Activated gamma-delta T cell (primary cell): ENCODE data around the gene ZC3H10.
"Not testable (repeated sequence)": the region's sequence is repeated elsewhere in the genome, so short reads cannot be mapped to it uniquely, and the experiment has no call there.

Source experiments
- DNase-seq: peaks from one replicate; lab custom pipeline; 2025; lab: John Stamatoyannopoulos, UW

Gene ZC3H10

GRCh38 chr12:56154818-56155217, 36.8 kb downstream of the ZC3H10 start:
- no peak for DNase-seq

GRCh38 chr12:56155256-56155845, 37.3 kb downstream of the ZC3H10 start:
- DNase-seq, result no peak

GRCh38 chr12:56156464-56157200, 38.6 kb downstream of the ZC3H10 start:
- not testable (repeated sequence) for DNase-seq

DNA sequence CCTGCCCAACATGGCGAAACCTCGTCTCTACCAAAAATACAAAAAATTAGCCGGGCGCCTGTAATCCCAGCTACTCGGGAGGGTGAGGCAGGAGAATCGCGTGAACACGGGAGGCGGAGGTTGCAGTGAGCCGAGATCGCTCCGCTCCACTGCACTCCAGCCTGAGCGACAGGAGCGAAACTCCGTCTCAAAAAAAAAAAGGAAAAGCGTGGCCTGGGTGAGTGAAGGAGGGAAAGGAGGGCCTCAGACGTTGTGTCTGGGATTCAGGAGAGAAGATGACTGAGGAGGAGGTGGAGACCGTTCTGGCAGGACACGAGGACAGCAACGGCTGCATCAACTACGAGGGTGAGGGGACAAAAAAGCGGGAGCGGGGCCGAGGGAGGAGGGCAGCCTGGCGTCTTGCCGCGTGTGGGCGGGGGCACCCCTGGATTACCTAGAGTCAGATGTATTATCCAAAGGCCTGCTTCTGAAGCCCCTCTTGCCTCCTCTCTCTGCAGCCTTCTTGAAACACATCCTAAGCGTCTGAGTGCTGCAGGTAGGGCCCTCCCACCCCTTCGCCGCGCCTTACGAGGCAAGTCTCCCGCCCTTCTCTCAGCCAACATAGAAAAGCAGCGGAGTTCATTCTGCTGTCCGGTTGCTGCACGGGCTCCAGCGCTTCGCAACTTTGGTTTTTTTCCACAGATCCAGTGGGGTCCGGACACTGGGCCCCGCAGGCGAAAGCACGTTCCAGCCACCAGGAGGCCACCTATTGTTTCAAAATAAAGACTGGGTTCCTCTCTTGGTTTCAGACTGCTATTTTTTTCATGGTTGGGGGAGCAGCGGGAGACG, 39.3 kb downstream of the ZC3H10 start:
- no peak for DNase-seq

GRCh38 chr12:56158029-56158925, 40.2 kb downstream of the ZC3H10 start, which contains the start of gene MYL6:
TSS of gene MYL6 (plus strand) at chr12:56158359. CDS start at chr12:56158402, 43 bp downstream.
- DNase-seq, result peak; percentile 20

DNA sequence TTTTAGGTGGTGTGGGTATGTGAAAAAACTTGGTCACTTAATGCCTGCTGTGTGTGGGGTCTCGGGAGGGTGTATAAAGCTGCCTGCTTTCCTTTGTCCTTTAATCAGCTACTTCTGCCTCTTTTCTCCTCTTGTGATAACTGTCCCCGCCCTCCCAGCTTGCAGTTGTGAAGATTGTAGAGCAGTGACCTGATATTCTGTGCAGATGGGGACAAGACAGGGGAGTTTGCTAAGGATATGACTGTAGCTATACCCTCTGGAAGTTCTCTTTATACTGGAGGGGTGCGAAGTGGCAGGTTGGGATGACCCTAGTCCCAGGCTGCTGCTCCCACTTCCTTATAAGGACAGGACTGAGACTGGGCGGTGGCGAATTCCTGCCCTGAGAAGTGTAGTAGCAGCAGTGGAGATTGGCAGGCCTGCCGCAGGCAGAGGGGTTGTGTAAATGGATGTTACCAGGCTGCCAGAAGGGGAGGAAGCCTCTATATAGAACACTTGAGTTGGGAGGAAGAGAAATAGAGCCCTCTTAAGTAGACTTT, 40.9 kb downstream of the ZC3H10 start:
- DNase-seq, result no peak

DNA sequence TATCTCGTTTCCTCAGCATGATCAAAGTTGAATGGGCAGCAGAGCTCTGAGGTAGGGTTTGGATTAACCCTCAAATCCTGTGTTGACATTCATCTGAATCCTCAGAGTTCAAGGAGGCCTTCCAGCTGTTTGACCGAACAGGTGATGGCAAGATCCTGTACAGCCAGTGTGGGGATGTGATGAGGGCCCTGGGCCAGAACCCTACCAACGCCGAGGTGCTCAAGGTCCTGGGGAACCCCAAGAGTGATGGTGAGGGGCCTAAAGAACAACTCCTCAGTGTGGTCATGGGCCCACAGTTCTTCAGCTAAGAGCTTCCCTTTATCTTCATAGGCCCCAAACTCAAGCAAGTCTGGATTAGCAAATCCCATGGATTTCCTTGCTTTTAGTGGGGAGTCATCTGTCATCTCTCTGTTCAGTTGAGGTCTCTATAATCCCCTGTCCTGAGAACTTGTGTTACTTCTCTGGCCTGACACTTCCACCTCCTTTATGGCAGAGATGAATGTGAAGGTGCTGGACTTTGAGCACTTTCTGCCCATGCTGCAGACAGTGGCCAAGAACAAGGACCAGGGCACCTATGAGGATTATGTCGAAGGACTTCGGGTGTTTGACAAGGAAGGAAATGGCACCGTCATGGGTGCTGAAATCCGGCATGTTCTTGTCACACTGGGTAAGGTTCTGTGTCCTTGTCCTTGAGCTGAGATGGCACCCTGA, 41.6 kb downstream of the ZC3H10 start:
- DNase-seq, result no peak

GRCh38 chr12:56160193-56160763, 42.2 kb downstream of the ZC3H10 start:
- DNase-seq, result peak; percentile 45

- DNase-seq, result no peak
These were observed 43.0 kb downstream of the ZC3H10 start for GRCh38 chr12:56160894-56161689.

DNA sequence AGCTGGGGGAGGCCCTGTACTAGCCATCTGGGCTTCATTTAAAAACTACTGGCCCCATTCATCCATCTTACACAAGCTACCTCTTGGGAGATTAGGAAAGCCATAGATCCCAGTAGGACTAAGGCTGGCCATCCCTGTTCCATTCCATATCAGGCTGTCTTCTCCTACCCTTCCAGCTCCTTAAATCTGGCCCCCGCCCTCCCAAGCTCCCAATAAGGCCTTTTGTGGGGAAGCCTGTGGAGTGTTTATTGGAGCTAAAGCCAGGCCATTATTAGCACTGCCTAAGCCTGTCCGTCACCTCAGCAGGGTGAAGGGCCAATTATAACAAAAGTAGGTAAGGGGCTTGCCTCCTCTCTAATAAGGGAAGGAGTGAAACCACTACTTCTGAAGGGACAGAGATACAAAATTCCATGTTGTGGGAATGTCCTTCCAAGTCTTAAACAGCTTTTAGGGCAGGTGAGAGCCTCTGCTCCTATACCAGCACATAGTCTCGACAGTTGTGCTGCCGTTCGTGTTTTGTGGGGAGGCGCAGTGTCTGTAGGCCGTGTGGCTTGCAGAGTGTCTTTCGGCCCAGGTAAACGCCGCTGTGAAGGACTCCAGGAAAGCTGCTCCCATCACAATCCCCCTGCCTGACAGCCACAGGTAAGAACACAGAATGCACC, 43.8 kb downstream of the ZC3H10 start:
- no peak for DNase-seq

GRCh38 chr12:56162468-56163290, 44.6 kb downstream of the ZC3H10 start:
- no peak for DNase-seq

DNA sequence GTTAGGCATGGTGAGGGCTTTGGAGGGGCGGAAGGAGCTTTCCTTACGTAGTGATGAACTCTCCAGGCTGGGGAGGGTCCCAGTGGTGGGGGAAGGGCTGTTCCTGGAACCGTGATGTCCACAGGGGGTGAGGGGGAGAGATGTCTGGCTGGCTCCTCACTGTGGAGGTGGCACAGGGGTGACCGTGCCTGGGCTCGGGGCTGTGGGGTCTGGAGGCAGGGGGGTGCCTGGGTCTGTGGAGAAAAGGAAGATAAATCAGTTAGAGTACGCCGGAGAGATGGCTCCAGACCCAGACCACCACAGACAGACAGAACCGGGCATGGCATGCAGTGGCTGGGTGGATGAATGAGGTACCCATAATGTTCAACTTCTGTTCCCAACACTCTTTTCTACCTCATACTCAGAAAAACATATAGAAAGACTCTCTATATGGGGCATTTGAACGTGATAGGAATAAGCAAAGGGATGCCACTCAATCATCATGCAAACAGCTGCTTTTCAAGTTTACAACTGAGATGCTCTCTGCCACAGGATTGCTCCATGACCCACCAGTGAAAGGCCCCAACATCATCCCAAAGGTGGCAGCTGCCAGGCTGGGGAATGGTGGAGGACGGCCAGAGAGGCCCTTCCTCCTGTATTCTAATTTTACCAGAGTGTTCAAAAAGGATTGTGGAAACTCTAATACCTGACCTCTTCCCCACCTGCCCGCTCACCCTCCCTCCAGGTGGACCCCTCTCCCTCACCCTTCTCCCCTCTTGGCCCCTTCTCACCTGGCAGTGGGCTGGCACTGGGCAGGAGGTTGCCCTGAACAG, 45.7 kb downstream of the ZC3H10 start:
- no peak for DNase-seq

- no peak for DNase-seq
These were observed 46.3 kb downstream of the ZC3H10 start for GRCh38 chr12:56164345-56164729.

DNA sequence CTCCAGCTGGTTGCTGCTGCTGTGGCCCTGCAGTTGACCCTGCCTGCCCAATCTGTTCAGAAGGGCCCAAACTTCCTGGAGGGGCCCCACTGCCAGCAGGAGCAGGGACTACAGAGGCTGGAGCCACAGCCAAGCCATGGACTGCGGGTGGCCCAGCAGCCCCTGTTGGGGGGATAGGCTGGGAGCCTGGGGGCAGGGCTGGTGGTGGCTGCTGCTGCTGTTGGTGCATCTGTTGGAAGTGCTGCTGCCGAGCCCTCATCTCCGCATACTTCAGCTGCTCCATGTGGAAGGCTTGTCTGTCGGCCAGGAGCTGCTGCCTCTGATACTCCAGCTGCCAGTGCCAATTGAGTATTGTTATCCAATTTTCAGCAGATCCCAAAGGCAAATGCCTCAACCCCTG, 47.3 kb downstream of the ZC3H10 start:
- DNase-seq, result no peak

DNA sequence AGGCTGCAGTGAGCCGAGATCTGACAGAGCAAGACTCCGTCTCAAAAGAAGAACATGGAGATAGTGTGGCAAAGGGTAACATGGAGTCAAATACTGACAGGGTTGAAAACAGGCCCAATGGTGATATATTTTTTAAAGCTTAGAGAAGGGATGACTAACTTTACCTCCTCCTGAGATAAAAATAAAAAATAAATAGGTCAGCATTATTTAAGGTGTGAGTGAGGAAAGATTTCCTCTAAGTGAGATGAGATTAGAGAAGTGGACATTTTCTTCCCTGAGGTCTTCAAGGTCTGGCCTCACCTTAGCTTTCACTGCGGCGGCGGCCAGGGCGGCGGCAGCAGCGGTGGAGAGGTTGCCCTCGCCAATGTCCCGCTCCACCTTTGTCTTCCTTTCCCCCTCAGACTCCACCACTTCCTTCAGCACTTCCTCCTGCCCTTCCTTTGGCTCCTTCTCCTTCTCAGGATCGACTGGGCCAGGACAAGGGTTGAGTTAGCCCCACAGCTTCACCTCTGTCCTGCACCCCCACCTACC, 51.2 kb downstream of the ZC3H10 start:
- DNase-seq, result no peak

DNA sequence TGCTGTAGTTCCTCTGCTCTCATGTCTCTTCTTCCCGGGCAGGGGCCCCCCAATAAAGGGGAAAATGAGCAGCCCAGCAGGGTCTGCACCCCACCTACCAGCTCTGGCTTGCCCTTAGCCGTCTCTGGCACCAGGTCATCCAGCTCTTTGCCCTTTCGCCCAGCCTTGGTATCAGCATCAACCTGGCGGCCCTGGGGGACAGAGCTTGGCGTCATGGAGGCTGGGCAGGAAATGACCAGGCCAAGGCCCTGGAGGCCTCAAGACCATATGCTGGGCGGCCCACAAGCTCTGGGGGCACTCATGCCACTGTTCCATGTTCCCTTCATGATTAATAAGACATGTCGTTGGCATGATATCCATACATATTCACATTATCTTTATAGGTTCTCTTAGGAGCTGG, 54.8 kb downstream of the ZC3H10 start:
- no peak for DNase-seq
